IMR-90 (cell line): Measurements from ENCODE around the gene KRTAP5-9. TPM values are rescaled to one million over a fixed set of nuclear protein-coding genes. Genes with fewer than 3 reads are reported as not detected.

Source experiments
- ATAC-seq: fragments of 200-7000 bp; cut with Tn5 transposase; 2 replicates; pipeline ENCODE4 v1.9.1; 2020; ENCODE audit warnings: low read depth, mild to moderate bottlenecking, moderate library complexity
- BruUV-seq: library from RNA; stranded (reverse); fragments of 400-500 nt; replicated peaks from 2 replicates; lab custom pipeline; 2021; lab: Mats Ljungman, UMichigan
- CTCF ChIA-PET: fragments of 300-600 bp; formaldehyde crosslinking; extraction: SDS; loops from one replicate; lab custom pipeline; 2021; ENCODE audit warnings: antibody characterized with exemption; lab: Yijun Ruan, JAX
- POLR2A ChIA-PET: fragments of 300-600 bp; sonication (Branson Sonifier 250); formaldehyde crosslinking; loops from one replicate; lab custom pipeline; 2022; ENCODE audit warnings: antibody characterized with exemption; ENCODE audit not compliant: unreplicated experiment; lab: Charles Lee
- DNase-seq: peaks from one replicate; pipeline ENCODE4 v3.0.0; 2013
- H2AFZ ChIP-seq: replicated peaks from 2 replicates; pipeline ENCODE3; 2013; ENCODE audit warnings: low read length, mild to moderate bottlenecking; ENCODE audit not compliant: poor library complexity
- H2AK5ac ChIP-seq: 2 replicates; pipeline ENCODE4 v1.6.1; 2013; ENCODE audit warnings: low read depth, low read length, inconsistent platforms
- H2AK9ac ChIP-seq: replicated peaks from 2 replicates; pipeline ENCODE3; 2013; ENCODE audit warnings: mild to moderate bottlenecking, low read depth, low read length, moderate library complexity; ENCODE audit not compliant: poor library complexity
- H2BK120ac ChIP-seq: 2 replicates; pipeline ENCODE4 v1.6.1; 2013; ENCODE audit warnings: low read depth, low read length, inconsistent platforms
- H2BK15ac ChIP-seq: 3 replicates; pipeline ENCODE4 v1.6.1; 2013; ENCODE audit warnings: low read depth, low read length, inconsistent platforms
- H2BK20ac ChIP-seq: 2 replicates; pipeline ENCODE4 v1.6.1; 2013; ENCODE audit warnings: low read depth, mild to moderate bottlenecking, inconsistent platforms, low read length, moderate library complexity
- H2BK5ac ChIP-seq: 2 replicates; pipeline ENCODE4 v1.6.1; 2013; ENCODE audit warnings: mild to moderate bottlenecking, low read depth, low read length, inconsistent platforms; ENCODE audit not compliant: poor library complexity, severe bottlenecking
- H3K14ac ChIP-seq: replicated peaks from 2 replicates; pipeline ENCODE4 v1.6.1; 2013; ENCODE audit warnings: low read depth, low read length, inconsistent platforms
- H3K18ac ChIP-seq: 2 replicates; pipeline ENCODE4 v1.6.1; 2013; ENCODE audit warnings: low read depth, low read length, control low read depth
- H3K23ac ChIP-seq: 2 replicates; pipeline ENCODE4 v1.6.1; 2013; ENCODE audit warnings: low read depth, low read length, inconsistent platforms
- H3K27ac ChIP-seq: 2 replicates; pipeline ENCODE4 v1.5.1; 2013; ENCODE audit warnings: mild to moderate bottlenecking, control low read depth, low read length; ENCODE audit not compliant: insufficient read depth
- H3K27me3 ChIP-seq: 2 replicates; pipeline ENCODE4 v1.6.1; 2013; ENCODE audit warnings: low read length; ENCODE audit not compliant: control insufficient read depth, insufficient read depth
- H3K36me3 ChIP-seq: 2 replicates; pipeline ENCODE4 v1.6.1; 2013; ENCODE audit warnings: low read length, mixed read lengths; ENCODE audit not compliant: control insufficient read depth, insufficient read depth
- H3K4ac ChIP-seq: 2 replicates; pipeline ENCODE4 v1.6.1; 2013; ENCODE audit warnings: low read depth, low read length, inconsistent platforms
- H3K4me1 ChIP-seq: 2 replicates; pipeline ENCODE4 v1.6.1; 2013; ENCODE audit warnings: low read length, mixed read lengths; ENCODE audit not compliant: control insufficient read depth, insufficient read depth
- H3K4me2 ChIP-seq: 2 replicates; pipeline ENCODE4 v1.6.1; 2013; ENCODE audit warnings: low read depth, mild to moderate bottlenecking, control low read depth, low read length, moderate library complexity
- H3K4me3 ChIP-seq: 2 replicates; pipeline ENCODE4 v1.5.1; 2013; ENCODE audit warnings: low read depth, mild to moderate bottlenecking, control low read depth, low read length, moderate library complexity; ENCODE audit not compliant: insufficient read depth
- H3K56ac ChIP-seq: 2 replicates; pipeline ENCODE4 v1.6.1; 2013; ENCODE audit warnings: low read length, inconsistent platforms; ENCODE audit not compliant: insufficient read depth; ENCODE audit errors: extremely low read depth
- H3K79me1 ChIP-seq, 2 experiments: 2 replicates each; pipeline ENCODE4 v1.6.1; 2013; ENCODE audit warnings: low read length in 2 of 2, inconsistent platforms in 1 of 2, low read depth in 1 of 2
- H3K9ac ChIP-seq: 2 replicates; pipeline ENCODE4 v1.6.1; 2013; ENCODE audit warnings: low read depth, low read length, control low read depth
- H3K9me1 ChIP-seq: 2 replicates; pipeline ENCODE4 v1.6.1; 2013; ENCODE audit warnings: low read length, inconsistent platforms; ENCODE audit not compliant: insufficient read depth
- H3K9me3 ChIP-seq: 2 replicates; pipeline ENCODE4 v1.6.1; 2013; ENCODE audit warnings: low read length; ENCODE audit not compliant: control insufficient read depth, insufficient read depth
- H4K20me1 ChIP-seq: 2 replicates; pipeline ENCODE4 v1.6.1; 2013; ENCODE audit warnings: low read length, inconsistent platforms; ENCODE audit not compliant: insufficient read depth
- H4K5ac ChIP-seq: 2 replicates; pipeline ENCODE4 v1.6.1; 2013; ENCODE audit warnings: mild to moderate bottlenecking, low read depth, low read length, control low read depth
- H4K8ac ChIP-seq, 2 experiments: 2 replicates each; pipeline ENCODE4 v1.6.1; 2013; ENCODE audit warnings: low read depth in 2 of 2, low read length in 2 of 2, control low read depth in 1 of 2, inconsistent platforms in 1 of 2
- H4K91ac ChIP-seq: 2 replicates; pipeline ENCODE4 v1.6.1; 2013; ENCODE audit warnings: low read depth, low read length, inconsistent platforms; ENCODE audit not compliant: insufficient read depth
- MAZ ChIP-seq: IDR thresholded peaks from 2 replicates; pipeline ENCODE4 v1.6.1; 2012; ENCODE audit warnings: low read depth, mild to moderate bottlenecking, low read length, improper control_type of control experiment, moderate library complexity, borderline replicate concordance
- MXI1 ChIP-seq: IDR thresholded peaks from 2 replicates; pipeline ENCODE4 v1.6.1; 2012; ENCODE audit warnings: low read depth, mild to moderate bottlenecking, low read length, moderate library complexity, borderline replicate concordance
- NFE2L2 ChIP-seq: fragments of 150-350 bp; IDR thresholded peaks from 2 replicates; pipeline ENCODE4 v1.6.1; 2016; ENCODE audit warnings: low read depth, mild to moderate bottlenecking, low read length
- WGBS, 2 experiments: methylation state at CpG; one replicate each; pipeline versions ENCODE4 v1.1.5 to v1.1.7; 2013; ENCODE audit warnings: missing lambda C conversion rate in 2 of 2; ENCODE audit not compliant: insufficient read length in 1 of 2; ENCODE audit errors: extremely low coverage in 2 of 2; 5-methylcytosine and 5-hydroxymethylcytosine counted together
- dilution Hi-C: fragments of 300-500 bp; cut with HindIII; formaldehyde crosslinking; loops from one replicate; pipeline ENCODE4 v1.14.3; 2018; ENCODE audit warnings: low sequenced_read_pairs; ENCODE audit not compliant: unreplicated experiment
- in situ Hi-C: fragments of 300-500 bp; cut with MboI; formaldehyde crosslinking; loops from 3 replicates; pipeline ENCODE4 v1.14.3; 2019; ENCODE audit warnings: low sequenced_read_pairs, inconsistent platforms, mixed read lengths
- intact Hi-C: fragments of 100-400 bp; cut with micrococcal nuclease; formaldehyde crosslinking; loops from 2 replicates; pipeline ENCODE4 v1.10.0; 2022
- polyA plus RNA-seq, 3 experiments: library from polyadenylated mRNA; depleted of rRNA; stranded (reverse); fragments of >200 nt; gene quantifications; 2 replicates each; pipeline ENCODE4 v1.2.3, GENCODE V29; 2012; ENCODE audit warnings: low replicate concordance in 1 of 3
- total RNA-seq: library from RNA; depleted of rRNA; stranded (reverse); fragments of >200 nt; gene quantifications from 2 replicates; pipeline ENCODE4 v1.2.3, GENCODE V29; 2012

Gene KRTAP5-9
- total and polyA plus RNA-seq, 2 of the 4 experiments (the other 2 are of a cell fraction), result 0.09 TPM; not detected in 1

- Histone ChIP-seq H3K18ac (no peak overlapping the region), H2AK5ac (no peak overlapping the region), H2AFZ (no peak overlapping the region), H4K91ac (no peak overlapping the region), H3K4me1 (no peaks in the 10 kb centered on the region), H3K9me3 (no peaks in the 10 kb centered on the region), H3K4me3 (no peak overlapping the region), H3K27me3 (no peaks in the 10 kb centered on the region), H4K5ac (no peak overlapping the region), H3K14ac (no peak overlapping the region), H3K4me2 (no peak overlapping the region), H3K9me1 (0 out of 2 replicates have a peak, but pooled peaks cover 5% of the 10 kb centered on the region), H4K20me1 (no peaks in the 10 kb centered on the region), H2AK9ac (no peak overlapping the region), H3K23ac (no peak overlapping the region), H2BK20ac (no peak overlapping the region), H4K8ac (no peak overlapping the region), H3K79me1 (no peaks in the 10 kb centered on the region), H3K9ac (no peak overlapping the region), H2BK120ac (no peak overlapping the region), H2BK15ac (no peak overlapping the region), H3K56ac (no peak overlapping the region), H2BK5ac (no peak overlapping the region), H3K27ac (no peak overlapping the region), H3K4ac (no peak overlapping the region), H3K36me3 (peaks cover 44% of the 10 kb centered on the region)
- POLR2A ChIA-PET, result no interaction called here
- TF ChIP-seq NFE2L2, result no peak
- TF ChIP-seq MAZ, result no peak
- no peak for TF ChIP-seq MXI1
- no TSS peak for BruUV-seq
- 94% methylated on average over 8 of the region's 15 CpGs; no CpG with 5 or more reads in 1 of the 2 experiments for WGBS, 2 experiments
- ATAC-seq (no peak), DNase-seq (no peak)
- intact Hi-C loops, result no loop called here
- dilution Hi-C loops, result no loop called here
- in situ Hi-C loops, result no loop called here
- CTCF ChIA-PET, result no interaction called here
Observed at GRCh38 chr11:71502871-71503435, 45.3 kb upstream of the KRTAP5-9 start.
